ENCODE data around the gene CSTF2. TPM values are rescaled to one million over a fixed set of nuclear protein-coding genes. Genes with fewer than 3 reads are reported as not detected.

Gene CSTF2
- total RNA-seq, 1 experiment from 2014 or later: 41.5 TPM

DNA sequence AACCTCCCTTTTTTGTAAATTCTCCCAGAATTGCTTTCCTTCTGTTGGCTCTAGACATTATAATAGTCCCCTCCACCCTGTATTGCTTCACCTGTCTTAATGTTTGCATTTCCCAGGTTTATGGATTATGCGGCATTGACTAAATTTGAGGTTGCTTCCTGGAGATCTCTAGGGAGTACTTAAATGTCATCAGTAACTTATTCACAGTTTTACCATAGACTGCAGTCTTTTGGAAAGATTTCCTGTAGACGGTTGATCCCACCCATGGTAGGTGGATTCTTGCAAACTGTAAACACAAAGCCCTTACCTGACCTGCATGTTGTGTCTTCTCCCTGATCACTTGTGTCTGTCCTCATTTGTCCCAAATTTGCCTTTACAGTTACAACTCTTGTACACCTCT lies 60.2 kb downstream of the CSTF2 start:
- Histone ChIP-seq H3K4me1 (peaks cover 41% of the 10 kb centered on the region), H3K27me3 (replicated peaks; ENCODE audit: control insufficient read depth, insufficient read depth, low read length) (no peaks in the 10 kb centered on the region), H3K9me3 (no peaks in the 10 kb centered on the region), H3K36me3 (ENCODE audit: control insufficient read depth, insufficient read depth, low read length) (no peaks in the 10 kb centered on the region), H3K4me3 (ENCODE audit: low read depth, low read length) (no peak overlapping the region)
- no peak for DNase-seq
- BruUV-seq (replicated peaks): no TSS peak
- H3K4me3 Mint-ChIP-seq (ENCODE audit: unreplicated experiment): no peak overlapping the region
- POLR2A ChIA-PET: no interaction called here
- no peaks in the 10 kb centered on the region for H3K27me3 Mint-ChIP-seq (ENCODE audit: insufficient read depth, unreplicated experiment)
- no peak overlapping the region for H3K27ac Mint-ChIP-seq (ENCODE audit: unreplicated experiment)
- H3K9me3 Mint-ChIP-seq (ENCODE audit: unreplicated experiment): no peaks in the 10 kb centered on the region
- H3K4me1 Mint-ChIP-seq (ENCODE audit: low read depth, unreplicated experiment): peaks cover 18% of the 10 kb centered on the region
- CTCF ChIA-PET: no interaction called here
- TF ChIP-seq, protein P1, sequence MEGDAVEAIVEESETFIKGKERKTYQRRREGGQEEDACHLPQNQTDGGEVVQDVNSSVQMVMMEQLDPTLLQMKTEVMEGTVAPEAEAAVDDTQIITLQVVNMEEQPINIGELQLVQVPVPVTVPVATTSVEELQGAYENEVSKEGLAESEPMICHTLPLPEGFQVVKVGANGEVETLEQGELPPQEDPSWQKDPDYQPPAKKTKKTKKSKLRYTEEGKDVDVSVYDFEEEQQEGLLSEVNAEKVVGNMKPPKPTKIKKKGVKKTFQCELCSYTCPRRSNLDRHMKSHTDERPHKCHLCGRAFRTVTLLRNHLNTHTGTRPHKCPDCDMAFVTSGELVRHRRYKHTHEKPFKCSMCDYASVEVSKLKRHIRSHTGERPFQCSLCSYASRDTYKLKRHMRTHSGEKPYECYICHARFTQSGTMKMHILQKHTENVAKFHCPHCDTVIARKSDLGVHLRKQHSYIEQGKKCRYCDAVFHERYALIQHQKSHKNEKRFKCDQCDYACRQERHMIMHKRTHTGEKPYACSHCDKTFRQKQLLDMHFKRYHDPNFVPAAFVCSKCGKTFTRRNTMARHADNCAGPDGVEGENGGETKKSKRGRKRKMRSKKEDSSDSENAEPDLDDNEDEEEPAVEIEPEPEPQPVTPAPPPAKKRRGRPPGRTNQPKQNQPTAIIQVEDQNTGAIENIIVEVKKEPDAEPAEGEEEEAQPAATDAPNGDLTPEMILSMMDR (IDR thresholded peaks at IDR 0.05; ENCODE audit: insufficient read depth in 1 of 2, low read depth in 1 of 2, low read length in 1 of 2, severe bottlenecking in 1 of 2, unreplicated experiment in 1 of 2): no peak
- peaks cover 14% of the 10 kb centered on the region for H3K36me3 Mint-ChIP-seq (ENCODE audit: insufficient read depth, unreplicated experiment)
- intact Hi-C loops (cut with micrococcal nuclease; ENCODE audit: unreplicated experiment): no loop called here

DNA sequence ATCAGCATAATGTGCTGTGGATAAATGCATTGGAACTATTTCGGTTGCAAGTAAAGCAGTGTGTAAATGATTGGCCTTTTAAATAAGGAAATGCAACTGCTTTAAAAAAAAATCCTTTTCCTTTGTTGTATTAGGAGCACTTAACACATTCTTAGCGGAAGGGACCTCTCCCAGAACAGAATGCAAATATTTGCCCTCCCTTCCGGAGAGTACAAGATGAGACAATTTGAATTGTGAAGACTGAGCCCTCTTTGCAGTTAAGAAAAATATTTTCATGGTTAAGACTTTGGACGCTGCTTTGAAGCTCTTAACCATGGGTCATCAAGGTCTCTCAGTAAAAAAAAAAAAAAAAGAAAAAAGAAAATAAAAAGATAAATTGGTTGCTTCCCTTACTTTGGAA lies 63.5 kb downstream of the CSTF2 start:
- peaks cover 18% of the 10 kb centered on the region for H3K4me1 Mint-ChIP-seq (ENCODE audit: low read depth, unreplicated experiment)
- peak overlapping the region; percentile 63 for H3K27ac Mint-ChIP-seq (ENCODE audit: unreplicated experiment)
- Histone ChIP-seq H3K9me3 (no peaks in the 10 kb centered on the region), H3K4me3 (ENCODE audit: low read depth, low read length) (no peak overlapping the region), H3K4me1 (peaks cover 39% of the 10 kb centered on the region), H3K36me3 (ENCODE audit: control insufficient read depth, insufficient read depth, low read length) (no peaks in the 10 kb centered on the region; the same call in 1 of the 2 replicates), H3K27me3 (replicated peaks; ENCODE audit: control insufficient read depth, insufficient read depth, low read length) (no peaks in the 10 kb centered on the region)
- BruUV-seq (replicated peaks): no TSS peak
- POLR2A ChIA-PET: interaction anchor here (1.0 kb wide), 1 partner anchor 9 kb away, joined by 3 read pairs; the partner anchor contains the start of gene NOX1
- TF ChIP-seq, protein P1 (IDR thresholded peaks at IDR 0.05; ENCODE audit: insufficient read depth in 1 of 2, low read depth in 1 of 2, low read length in 1 of 2, severe bottlenecking in 1 of 2, unreplicated experiment in 1 of 2): no peak
- CTCF ChIA-PET: no interaction called here
- peaks cover 22% of the 10 kb centered on the region for H3K36me3 Mint-ChIP-seq (ENCODE audit: insufficient read depth, unreplicated experiment)
- intact Hi-C loops (cut with micrococcal nuclease; ENCODE audit: unreplicated experiment): loop anchor here (1.0 to 2.0 kb wide), 3 partner anchors 9 to 63 kb away; partner anchors contain the start of genes CSTF2, NOX1 and XKRX
- peak overlapping the region; percentile 70 for H3K4me3 Mint-ChIP-seq (ENCODE audit: unreplicated experiment)
- DNase-seq: peak; percentile 53 to 58
- no peaks in the 10 kb centered on the region for H3K27me3 Mint-ChIP-seq (ENCODE audit: insufficient read depth, unreplicated experiment)
- no peaks in the 10 kb centered on the region for H3K9me3 Mint-ChIP-seq (ENCODE audit: unreplicated experiment)

Other genes starting within 250 kb of the CSTF2 start
- not detected in 2 replicates for gene TNMD, start 235.5 kb upstream of the CSTF2 start, total RNA-seq (2022)
- gene TSPAN6, start 183.6 kb upstream of the CSTF2 start, total RNA-seq (2022): 135 and 137 TPM in 2 replicates
- 3.6 and 5.3 TPM in 2 replicates for gene SRPX2, start 176.2 kb upstream of the CSTF2 start, total RNA-seq (2022)
- gene SYTL4, start 88.3 kb upstream of the CSTF2 start, total RNA-seq (2022): 4.1 and 6.1 TPM in 2 replicates
- 13.2 and 15.7 TPM in 2 replicates for gene NOX1, start 54.0 kb downstream of the CSTF2 start, total RNA-seq (2022)
- gene XKRX, start 108.5 kb downstream of the CSTF2 start, total RNA-seq (2022): 28.7 and 29.7 TPM in 2 replicates
- gene ARL13A, start 149.3 kb downstream of the CSTF2 start, total RNA-seq (2022): not detected in 2 replicates
- 23.6 and 28.1 TPM in 2 replicates for gene TRMT2B, start 231.7 kb downstream of the CSTF2 start, total RNA-seq (2022)